ENCODE data around the gene FCRL3.

Gene FCRL3

GRCh38 chr1:157691285-157691920, 9.2 kb downstream of the FCRL3 start:
- no peak overlapping the region for H3K27ac ChIP-seq
- DNase-seq (ENCODE audit: low read depth, low spot score), result no peak

- H3K27ac ChIP-seq, result no peak overlapping the region
- DNase-seq (ENCODE audit: low read depth, low spot score), result no peak
Measured at GRCh38 chr1:157682710-157683437, 17.7 kb downstream of the FCRL3 start.

GRCh38 chr1:157678721-157679120, 21.8 kb downstream of the FCRL3 start:
- H3K27ac ChIP-seq, result no peak overlapping the region
- DNase-seq (ENCODE audit: low read depth, low spot score), result no peak

DNA sequence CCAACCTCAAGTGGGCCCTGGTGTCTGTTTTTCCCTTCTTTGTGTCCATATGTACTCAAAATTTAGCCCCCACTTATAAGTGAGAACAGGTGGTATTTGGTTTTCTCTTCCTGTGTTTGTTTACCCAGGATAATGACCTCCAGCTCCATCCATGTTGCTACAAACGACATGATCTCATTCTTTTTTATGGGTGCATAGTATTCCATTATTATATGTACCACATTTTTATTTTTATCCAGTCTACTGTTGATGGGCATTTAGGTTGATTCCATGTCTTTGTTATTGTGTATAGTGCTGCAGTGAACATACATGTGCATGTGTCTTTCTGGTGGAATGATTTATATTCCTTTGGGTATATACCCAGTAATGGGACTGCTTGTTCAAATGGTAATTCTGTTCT, 27.6 kb downstream of the FCRL3 start:
- no peak overlapping the region for H3K27ac ChIP-seq
- no peak for DNase-seq (ENCODE audit: low read depth, low spot score)

DNA sequence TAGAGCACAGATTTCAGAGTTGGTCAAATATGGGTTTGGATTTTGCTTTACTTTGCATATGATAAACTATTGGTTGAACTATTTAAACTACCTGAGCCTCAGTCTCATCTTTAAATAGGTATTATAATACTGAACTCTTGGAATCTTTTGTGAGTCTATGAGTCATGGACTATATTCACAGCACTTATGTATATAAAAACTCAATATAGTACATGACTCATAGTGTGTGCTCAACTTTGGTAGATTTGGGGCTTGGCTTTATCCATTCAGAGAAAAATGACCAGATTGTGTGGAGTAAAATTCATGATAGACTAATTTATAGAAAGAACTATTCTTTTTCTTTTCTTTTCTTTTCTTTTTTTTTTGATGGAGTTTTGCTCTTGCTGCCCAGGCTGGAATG, 28.7 kb downstream of the FCRL3 start:
- H3K27ac ChIP-seq, result no peak overlapping the region
- no peak for DNase-seq (ENCODE audit: low read depth, low spot score)

- DNase-seq (ENCODE audit: low read depth, low spot score), result no peak
- no peak overlapping the region for H3K27ac ChIP-seq
Measured at GRCh38 chr1:157659576-157660247, 40.9 kb downstream of the FCRL3 start.

- DNase-seq (ENCODE audit: low read depth, low spot score), result no peak
- H3K27ac ChIP-seq, result no peak overlapping the region
Measured at GRCh38 chr1:157658571-157658970, 42.0 kb downstream of the FCRL3 start.

DNA sequence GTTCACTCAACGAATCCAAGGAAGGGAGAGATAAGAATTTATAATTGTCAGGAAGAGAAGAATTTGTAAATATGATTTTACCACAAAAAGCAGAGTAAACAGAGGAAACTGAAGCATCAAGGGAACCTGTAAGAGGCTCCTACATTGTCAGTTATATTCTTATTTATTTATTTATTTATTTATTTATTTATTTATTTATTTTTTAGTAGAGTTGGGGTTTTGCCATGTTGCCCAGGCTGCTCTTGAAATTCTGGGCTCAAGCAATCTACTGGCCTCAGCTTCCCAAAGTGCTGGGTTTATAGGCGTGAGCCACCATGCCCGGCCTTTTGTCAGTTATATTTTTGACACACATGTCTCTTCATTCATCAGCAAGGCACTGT, 47.1 kb downstream of the FCRL3 start:
- no peak overlapping the region for H3K27ac ChIP-seq
- no peak for DNase-seq (ENCODE audit: low read depth, low spot score)

DNA sequence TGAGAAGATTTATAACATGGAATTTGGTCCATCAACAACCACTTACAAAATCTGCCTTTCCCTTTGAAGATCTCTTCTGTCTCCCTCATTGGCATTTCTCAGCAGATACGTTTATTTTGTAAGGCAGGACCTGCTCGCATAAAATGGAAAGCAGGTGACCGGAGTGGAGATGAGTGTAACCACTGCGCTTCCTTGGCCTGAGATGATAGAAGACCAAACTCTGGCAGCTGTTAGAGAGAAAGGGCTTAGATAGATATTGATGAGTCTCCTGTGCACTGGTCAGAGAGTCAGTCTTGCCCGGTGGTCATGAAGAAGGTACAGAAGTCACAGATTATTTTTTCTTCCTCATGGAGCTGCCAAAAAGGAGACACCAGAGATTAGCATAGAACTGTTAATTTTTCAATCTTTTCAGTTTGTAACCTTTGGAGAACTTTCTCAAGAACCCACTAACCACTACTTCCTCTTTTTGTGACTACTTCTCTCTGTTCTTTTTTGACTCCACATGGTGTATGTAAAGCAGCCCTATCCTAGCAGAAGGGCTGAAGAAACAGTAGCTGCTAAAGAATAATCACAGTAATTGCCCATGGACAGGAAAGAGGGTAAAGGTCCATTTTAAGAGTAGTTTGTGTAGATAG, 47.6 kb downstream of the FCRL3 start:
- DNase-seq (ENCODE audit: low read depth, low spot score), result no peak
- H3K27ac ChIP-seq, result no peak overlapping the region

DNA sequence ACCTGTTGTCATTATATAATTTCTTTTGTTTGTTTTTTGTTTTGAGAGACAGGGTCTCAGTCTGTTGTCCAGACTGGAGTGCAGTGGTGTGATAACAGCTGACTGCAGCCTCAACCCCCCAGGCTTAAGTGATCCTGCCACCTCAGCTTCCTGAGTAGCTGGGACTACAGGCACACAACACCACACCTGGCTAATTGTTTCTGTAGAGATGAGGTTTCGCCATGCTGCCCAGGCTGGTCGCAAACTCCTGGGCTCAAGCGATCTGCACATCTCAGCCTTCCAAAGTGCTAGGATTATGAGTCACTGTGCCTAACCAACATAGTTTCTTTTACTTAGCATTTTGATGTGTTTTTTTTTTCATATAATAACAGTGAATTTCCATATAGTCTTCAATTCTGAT, 52.3 kb downstream of the FCRL3 start:
- DNase-seq (ENCODE audit: low read depth, low spot score), result no peak
- H3K27ac ChIP-seq, result no peak overlapping the region

- H3K27ac ChIP-seq, result no peak overlapping the region
- no peak for DNase-seq (ENCODE audit: low read depth, low spot score)
Measured at GRCh38 chr1:157646144-157646543, 54.4 kb downstream of the FCRL3 start.

- no peak for DNase-seq (ENCODE audit: low read depth, low spot score)
- no peak overlapping the region for H3K27ac ChIP-seq
Measured at GRCh38 chr1:157641177-157641576, 59.4 kb downstream of the FCRL3 start.

DNA sequence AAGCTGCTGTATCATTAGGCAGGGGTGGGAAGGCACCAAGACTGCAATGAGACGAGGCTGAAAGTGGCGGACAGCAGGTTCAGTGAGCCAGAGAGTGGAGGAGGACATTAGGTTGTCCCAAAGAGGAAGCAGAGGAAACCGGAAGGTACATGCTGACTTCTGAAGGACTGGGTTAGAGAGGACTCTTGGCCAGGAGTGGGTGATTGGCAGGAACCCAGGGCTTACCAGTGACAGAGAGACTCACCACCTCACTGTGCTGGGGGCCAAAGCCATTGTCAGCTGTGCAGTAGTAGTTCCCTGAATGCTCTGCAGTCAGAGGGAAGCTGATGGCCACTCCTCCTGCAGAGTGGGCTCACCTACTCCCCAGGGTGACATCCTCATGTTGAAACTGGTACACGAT, 60.8 kb downstream of the FCRL3 start:
- no peak overlapping the region for H3K27ac ChIP-seq
- no peak for DNase-seq (ENCODE audit: low read depth, low spot score)

- H3K27ac ChIP-seq, result no peak overlapping the region
- no peak for DNase-seq (ENCODE audit: low read depth, low spot score)
Measured at GRCh38 chr1:157628773-157629172, 71.8 kb downstream of the FCRL3 start.
